HL-60 (cell line): ENCODE results near the gene AGXT2.

Source experiments
- CTCF ChIP-seq: IDR thresholded peaks from one replicate; pipeline ENCODE4 v1.5.1; 2011; ENCODE audit warnings: low read length, control low read depth, inconsistent platforms; ENCODE audit not compliant: insufficient read depth
- POLR2AphosphoS5 ChIP-seq: IDR thresholded peaks from 2 replicates; pipeline ENCODE4 v1.6.1; 2012; ENCODE audit warnings: low read depth
- REST ChIP-seq: IDR thresholded peaks from 2 replicates; pipeline ENCODE4 v1.6.1; 2012; ENCODE audit warnings: low read depth; ENCODE audit not compliant: insufficient replicate concordance

- TF ChIP-seq CTCF = no peak
- TF ChIP-seq POLR2AphosphoS5 = no peak
- TF ChIP-seq REST = no peak
Measured at GRCh38 chr5:34991486-34992238, 56.1 kb downstream of the AGXT2 start.
